Neuronal stem cell (in vitro differentiated cells): ENCODE results near the gene CERS3. TPM values are rescaled to one million over a fixed set of nuclear protein-coding genes. Genes with fewer than 3 reads are reported as not detected.

Experiments
- DNase-seq: peaks from one replicate; pipeline ENCODE4 v3.0.0-alpha.2; 2013; ENCODE audit warnings: low spot score
- H2AFZ ChIP-seq: one replicate; pipeline ENCODE4 v1.6.1; 2013; ENCODE audit warnings: mild to moderate bottlenecking, low read length, inconsistent platforms
- H2AK5ac ChIP-seq: 2 replicates; pipeline ENCODE4 v1.6.1; 2013; ENCODE audit warnings: low read depth, mild to moderate bottlenecking, inconsistent platforms, low read length, moderate library complexity, mixed read lengths
- H2BK120ac ChIP-seq: 2 replicates; pipeline ENCODE4 v1.6.1; 2013; ENCODE audit warnings: low read depth, mild to moderate bottlenecking, inconsistent platforms, low read length, moderate library complexity, mixed read lengths
- H2BK12ac ChIP-seq: one replicate; pipeline ENCODE4 v1.6.1; 2013; ENCODE audit warnings: low read length, inconsistent platforms
- H2BK15ac ChIP-seq: 2 replicates; pipeline ENCODE4 v1.6.1; 2013; ENCODE audit warnings: mild to moderate bottlenecking, low read length, inconsistent platforms, mixed read lengths
- H2BK5ac ChIP-seq: one replicate; pipeline ENCODE4 v1.6.1; 2013; ENCODE audit warnings: inconsistent platforms, mild to moderate bottlenecking, low read length, moderate library complexity
- H3K14ac ChIP-seq: one replicate; pipeline ENCODE4 v1.6.1; 2013; ENCODE audit warnings: low read length, inconsistent platforms
- H3K18ac ChIP-seq: 2 replicates; pipeline ENCODE4 v1.6.1; 2013; ENCODE audit warnings: low read length, inconsistent platforms
- H3K23ac ChIP-seq: 2 replicates; pipeline ENCODE4 v1.6.1; 2013; ENCODE audit warnings: low read depth, mild to moderate bottlenecking, mixed read lengths, low read length, inconsistent platforms; ENCODE audit not compliant: poor library complexity
- H3K27ac ChIP-seq: replicated peaks from 3 replicates; pipeline ENCODE4 v1.5.1; 2013; ENCODE audit warnings: low read length, inconsistent platforms
- H3K27me3 ChIP-seq, 3 experiments: 2 replicates each; pipeline ENCODE4 v1.6.1; 2013; ENCODE audit warnings: low read length in 3 of 3, mild to moderate bottlenecking in 2 of 3, inconsistent platforms in 1 of 3, low read depth in 1 of 3, mixed read lengths in 1 of 3, moderate library complexity in 1 of 3; ENCODE audit not compliant: control insufficient read depth in 3 of 3, insufficient read depth in 3 of 3
- H3K36me3 ChIP-seq, 2 donors: replicated peaks in 1 of 2; 2 replicates each; pipeline ENCODE4 v1.6.1; 2013; ENCODE audit warnings: low read length in 2 of 2; ENCODE audit not compliant: control insufficient read depth in 2 of 2, insufficient read depth in 2 of 2
- H3K4ac ChIP-seq: 2 replicates; pipeline ENCODE4 v1.6.1; 2013; ENCODE audit warnings: inconsistent platforms, mild to moderate bottlenecking, low read length, moderate library complexity
- H3K4me1 ChIP-seq, 2 donors: 1 replicate in 1 of 2; 2 replicates in 1 of 2; pipeline ENCODE4 v1.6.1; 2013; ENCODE audit warnings: low read length in 2 of 2, low read depth in 1 of 2; ENCODE audit not compliant: control insufficient read depth in 2 of 2, insufficient read depth in 1 of 2
- H3K4me2 ChIP-seq: one replicate; pipeline ENCODE4 v1.6.1; 2013; ENCODE audit warnings: mild to moderate bottlenecking, low read length, inconsistent platforms; ENCODE audit not compliant: insufficient read depth, poor library complexity, severe bottlenecking
- H3K4me3 ChIP-seq, 2 donors: 2 replicates each; pipeline ENCODE4 v1.5.1; 2013; ENCODE audit warnings: low read length in 2 of 2, mild to moderate bottlenecking in 2 of 2, inconsistent platforms in 1 of 2, moderate library complexity in 1 of 2
- H3K79me1 ChIP-seq: one replicate; pipeline ENCODE4 v1.6.1; 2013; ENCODE audit warnings: low read depth, mild to moderate bottlenecking, inconsistent platforms, low read length, moderate library complexity
- H3K9ac ChIP-seq: one replicate; pipeline ENCODE4 v1.6.1; 2013; ENCODE audit warnings: mild to moderate bottlenecking, low read depth, low read length, inconsistent platforms; ENCODE audit not compliant: poor library complexity
- H3K9me3 ChIP-seq, 2 donors: replicated peaks in 1 of 2; 2 replicates each; pipeline versions ENCODE3 to v1.6.1; 2013; ENCODE audit warnings: low read length in 2 of 2, mild to moderate bottlenecking in 2 of 2, inconsistent platforms in 1 of 2, low read depth in 1 of 2, mixed read lengths in 1 of 2, moderate library complexity in 1 of 2; ENCODE audit not compliant: control insufficient read depth in 2 of 2, insufficient read depth in 1 of 2
- H4K8ac ChIP-seq: one replicate; pipeline ENCODE4 v1.6.1; 2013; ENCODE audit warnings: low read depth, mild to moderate bottlenecking, inconsistent platforms, low read length, moderate library complexity
- H4K91ac ChIP-seq: one replicate; pipeline ENCODE4 v1.6.1; 2013; ENCODE audit warnings: low read length, low read depth, mild to moderate bottlenecking, inconsistent platforms; ENCODE audit not compliant: poor library complexity
- WGBS, 2 donors: extraction: QIAGEN DNeasy Blood & Tissue Kit; methylation state at CpG; one replicate each; pipeline ENCODE4 v1.1.7; 2013; ENCODE audit warnings: missing lambda C conversion rate in 2 of 2, mixed read lengths in 1 of 2; ENCODE audit not compliant: insufficient read length in 2 of 2, insufficient replicate concordance in 1 of 2; ENCODE audit errors: extremely low coverage in 2 of 2; 5-methylcytosine and 5-hydroxymethylcytosine counted together
- small RNA-seq: library from polyadenylated mRNA; stranded (forward); fragments of <200 nt; extraction: miRNeasy Mini kit (QIAGEN cat#:217004); gene quantifications from one replicate; pipeline ENCODE3, GENCODE V24; 2013; ENCODE audit not compliant: insufficient read depth

CERS3 gene

GRCh38 chr15:100353449-100353848, 175.3 kb downstream of the CERS3 start:
- H3K79me1 ChIP-seq = no peaks in the 10 kb centered on the region
- H3K14ac ChIP-seq = no peak overlapping the region
- no CpG with 5 or more reads among the region's 3 CpGs for WGBS, 2 donors
- H2BK12ac ChIP-seq = no peak overlapping the region
- no peak overlapping the region for H3K23ac ChIP-seq
- H3K9me3 ChIP-seq = no peaks in the 10 kb centered on the region
- H2AK5ac ChIP-seq = no peak overlapping the region
- no peak overlapping the region for H4K8ac ChIP-seq
- no peak overlapping the region for H2AFZ ChIP-seq
- H3K36me3 ChIP-seq = no peaks in the 10 kb centered on the region
- H3K4me1 ChIP-seq = peaks cover 0 to 3% of the 10 kb centered on the region in 2 donors
- H3K27me3 ChIP-seq = no peaks in the 10 kb centered on the region
- H3K4me2 ChIP-seq = no peak overlapping the region
- H3K4ac ChIP-seq = no peak overlapping the region
- no peak overlapping the region for H2BK15ac ChIP-seq
- H3K9ac ChIP-seq = no peak overlapping the region
- H3K4me3 ChIP-seq = no peak overlapping the region
- H3K18ac ChIP-seq = no peak overlapping the region
- H2BK120ac ChIP-seq = no peak overlapping the region
- H3K27ac ChIP-seq = no peak overlapping the region
- H2BK5ac ChIP-seq = no peak overlapping the region
- no peak overlapping the region for H4K91ac ChIP-seq
- no peak for DNase-seq

- no peak overlapping the region for H3K27ac ChIP-seq
- H3K4me3 ChIP-seq = no peak overlapping the region
- no peak overlapping the region for H4K91ac ChIP-seq
- no CpG with 5 or more reads among the region's 19 CpGs for WGBS, 2 donors
- peak overlapping the region; percentile 73 for H3K18ac ChIP-seq
- H2BK120ac ChIP-seq = no peak overlapping the region
- H3K27me3 ChIP-seq = peaks cover 0 to 3% (median 0%) of the 10 kb centered on the region in 3 experiments
- H2BK12ac ChIP-seq = no peak overlapping the region
- peak overlapping the region; percentile 100 for H2AFZ ChIP-seq
- H3K23ac ChIP-seq = no peak overlapping the region
- no peak for DNase-seq
- H3K4me2 ChIP-seq = no peak overlapping the region
- H3K14ac ChIP-seq = no peak overlapping the region
- no peak overlapping the region for H3K9ac ChIP-seq
- H4K8ac ChIP-seq = no peak overlapping the region
- H3K4me1 ChIP-seq = peaks cover 0 to 3% of the 10 kb centered on the region in 2 donors
- H3K36me3 ChIP-seq = no peaks in the 10 kb centered on the region
- H3K79me1 ChIP-seq = no peaks in the 10 kb centered on the region
- H3K4ac ChIP-seq = no peak overlapping the region
- no peak overlapping the region for H2BK5ac ChIP-seq
- no peak overlapping the region for H2AK5ac ChIP-seq
- H3K9me3 ChIP-seq = no peaks in the 10 kb centered on the region
- no peak overlapping the region for H2BK15ac ChIP-seq
Measured at GRCh38 chr15:100350434-100351226, 178.1 kb downstream of the CERS3 start.

Small RNA genes within 50 kb of the gene (small RNA-seq; reads per million reads assigned to genes)
- gene RNU6-181P (not detected), gene RNU6-322P (not detected)
